ENCODE results near the gene MRPL12.
A peak's percentile ranks its signal among the peaks of the same experiment; 100 is the strongest.
"Not testable (repeated sequence)": the region's sequence is repeated elsewhere in the genome, so short reads cannot be mapped to it uniquely, and the experiment has no call there.

Gene MRPL12

GRCh38 chr17:81716674-81716996, 13.5 kb downstream of the MRPL12 start:
- no peak for DNase-seq (ENCODE audit: low read depth in 2 of 2)

GRCh38 chr17:81717049-81717765, 14.0 kb downstream of the MRPL12 start:
- DNase-seq (ENCODE audit: low read depth in 2 of 2): no peak

GRCh38 chr17:81717766-81718089, 14.6 kb downstream of the MRPL12 start:
- no peak for DNase-seq (ENCODE audit: low read depth in 2 of 2)

- DNase-seq (ENCODE audit: low read depth in 2 of 2): no peak
Observed at GRCh38 chr17:81719410-81720266, 16.5 kb downstream of the MRPL12 start.

- no peak for DNase-seq (ENCODE audit: low read depth in 2 of 2)
Observed at GRCh38 chr17:81720267-81721071, 17.3 kb downstream of the MRPL12 start.

GRCh38 chr17:81722184-81723120, 19.3 kb downstream of the MRPL12 start:
- DNase-seq (ENCODE audit: low read depth in 2 of 2): no peak

- no peak for DNase-seq (ENCODE audit: low read depth in 2 of 2)
Observed at GRCh38 chr17:81723651-81724209, 20.6 kb downstream of the MRPL12 start.

GRCh38 chr17:81725439-81725838, 22.3 kb downstream of the MRPL12 start:
- DNase-seq (ENCODE audit: low read depth in 2 of 2): no peak

- DNase-seq (ENCODE audit: low read depth in 2 of 2): no peak
Observed at GRCh38 chr17:81726004-81726403, 22.8 kb downstream of the MRPL12 start.

GRCh38 chr17:81727324-81728031, 24.3 kb downstream of the MRPL12 start:
- DNase-seq (ENCODE audit: low read depth in 2 of 2): no peak

GRCh38 chr17:81733507-81734404, 30.6 kb downstream of the MRPL12 start:
- DNase-seq (ENCODE audit: low read depth in 2 of 2): peak; percentile 45 to 71

- no peak for DNase-seq (ENCODE audit: low read depth in 2 of 2)
Observed at GRCh38 chr17:81734405-81735263, 31.5 kb downstream of the MRPL12 start.

- no peak for DNase-seq (ENCODE audit: low read depth in 2 of 2)
Observed at GRCh38 chr17:81735264-81736102, 32.3 kb downstream of the MRPL12 start.

GRCh38 chr17:81737947-81738800, 35.0 kb downstream of the MRPL12 start:
- DNase-seq (ENCODE audit: low read depth in 2 of 2): no peak

GRCh38 chr17:81738801-81739393, 35.7 kb downstream of the MRPL12 start:
- no peak for DNase-seq (ENCODE audit: low read depth in 2 of 2)

- not testable (repeated sequence) for DNase-seq (ENCODE audit: low read depth in 2 of 2)
Observed at GRCh38 chr17:81739593-81739992, 36.4 kb downstream of the MRPL12 start.

Measured in stimulated activated CD4-positive, alpha-beta T cell treated with anti-CD3 and anti-CD28 coated beads, Interleukin-12 subunit alpha, Interleukin-12 subunit beta, amount 100 ng/mL, for 24 hours (primary cell).